Psoas muscle (tissue), 8 donors: Measurements from ENCODE around the gene SLC3A2. TPM values are rescaled to one million over a fixed set of nuclear protein-coding genes. Genes with fewer than 3 reads are reported as not detected.

Experiments
- ATAC-seq, 4 donors: fragments of 200-7000 bp; cut with Tn5 transposase; one replicate each; pipeline ENCODE4 v1.9.1; 2020; ENCODE audit warnings: moderate library complexity in 3 of 4, mild to moderate bottlenecking in 2 of 4
- DNase-seq, 2 donors: peaks; one replicate each; pipeline ENCODE4 v3.0.0-alpha.2; 2020
- H3K27ac ChIP-seq: fragments of 200-600 bp; one replicate; pipeline ENCODE4 v1.8.0; 2022
- H3K27me3 ChIP-seq, 3 donors: fragments of 200-600 bp in 1 of 3; one replicate each; pipeline versions ENCODE4 v1.6.1 to v1.8.0; 2013 to 2022; ENCODE audit warnings: low read length in 2 of 3, mild to moderate bottlenecking in 2 of 3, moderate library complexity in 1 of 3; ENCODE audit not compliant: insufficient read depth in 3 of 3
- H3K36me3 ChIP-seq, 2 donors: fragments of 200-600 bp in 1 of 2; one replicate each; pipeline versions ENCODE4 v1.6.1 to v1.8.0; 2013 to 2022; ENCODE audit warnings: low read depth in 1 of 2, mild to moderate bottlenecking in 1 of 2, moderate library complexity in 1 of 2; ENCODE audit not compliant: insufficient read depth in 1 of 2
- H3K4me1 ChIP-seq: fragments of 200-600 bp; one replicate; pipeline ENCODE4 v1.8.0; 2022
- H3K4me3 ChIP-seq: fragments of 200-600 bp; one replicate; pipeline ENCODE4 v1.8.0; 2022; ENCODE audit warnings: mild to moderate bottlenecking
- H3K9me3 ChIP-seq: fragments of 200-600 bp; one replicate; pipeline ENCODE4 v1.8.0; 2022
- CTCF ChIP-seq: fragments of 200-600 bp; IDR thresholded peaks from one replicate; pipeline ENCODE4 v1.8.0; 2022; ENCODE audit warnings: antibody characterized with exemption
- WGBS, 3 donors: extraction: QIAGEN DNeasy Blood & Tissue Kit; methylation state at CpG; one replicate each; pipeline versions ENCODE4 v1.1.6 to v1.1.7; 2013; 5-methylcytosine and 5-hydroxymethylcytosine counted together
- intact Hi-C, 2 donors: fragments of 100-400 bp; cut with DNase I; formaldehyde crosslinking; loops; one replicate each; pipeline versions ENCODE4 v1.11.0 to v1.14.2; 2022
- polyA plus RNA-seq, 3 donors: library from polyadenylated mRNA; stranded (reverse); fragments of 200-250 nt; gene quantifications; one replicate each; pipeline ENCODE4 v1.2.3, GENCODE V29; 2013
- total RNA-seq, 4 donors: library from RNA; stranded (reverse); fragmentation: NEBNext Ultra II Directional in 2 of 4; extraction: Animal tissue kit (Norgen Biotek cat#: 25700) in 2 of 4; gene quantifications; one replicate each; pipeline versions ENCODE4 v1.2.1 to v1.2.4, GENCODE V29; 2021 to 2023
- donor health status: healthy with polysubstance abuse.
- donor health status: DM: no; HTN: no; CAD: no; lungs with moderate emphysema.
- donor health status: Bipolar disorder and iron deficiency.
- donor health status: healthy.
- donor health status: DM: yes; HTN: yes; CAD: no.
- donor health status: DM: no; HTN: no; CAD: no.
- donor health status: DM: no; HTN: no; CAD: no.
- donor health status: DM: yes; HTN: yes; CAD: no.

SLC3A2 gene
- total and polyA plus RNA-seq, 7 donors, result 62.6 to 374 (median 163) TPM

- peak in 1 of 2 donors; percentile 44 for DNase-seq
- ATAC-seq, result peak in 2 of 4 donors; percentile 32 to 34
- Histone ChIP-seq H3K4me1 (peaks cover 7% of the 10 kb centered on the region), H3K27ac (no peak overlapping the region), H3K9me3 (no peaks in the 10 kb centered on the region), H3K36me3 (no peaks in the 10 kb centered on the region), H3K4me3 (no peak overlapping the region), H3K27me3 (peaks cover 0 to 64% (median 34%) of the 10 kb centered on the region in 3 donors)
- intact Hi-C loops, result no loop called here
- no peak for TF ChIP-seq CTCF
- 34 to 38% (median 35%) methylated on average over 24 of the region's 24 CpGs for WGBS, 3 donors
Measured at GRCh38 chr11:62922653-62923431, 42.1 kb downstream of the SLC3A2 start.

- Histone ChIP-seq H3K4me3 (peak overlapping the region; percentile 49), H3K4me1 (peaks cover 7% of the 10 kb centered on the region), H3K36me3 (no peaks in the 10 kb centered on the region), H3K9me3 (no peaks in the 10 kb centered on the region), H3K27me3 (peaks cover 0 to 74% (median 34%) of the 10 kb centered on the region in 3 donors), H3K27ac (no peak overlapping the region)
- no peak for TF ChIP-seq CTCF
- ATAC-seq (no peak), DNase-seq (no peak)
- 6 to 7% (median 7%) methylated on average over 51 to 52 of the region's 52 CpGs for WGBS, 3 donors
- intact Hi-C loops, result no loop called here
Measured at GRCh38 chr11:62923601-62924411, 43.1 kb downstream of the SLC3A2 start.

- no peak overlapping the region for H3K27ac ChIP-seq
- H3K4me1 ChIP-seq, result peaks cover 7% of the 10 kb centered on the region
- ATAC-seq, result no peak
- H3K27me3 ChIP-seq, result peaks cover 0 to 78% (median 34%) of the 10 kb centered on the region in 3 donors
- intact Hi-C loops, result no loop called here
- H3K4me3 ChIP-seq, result peak overlapping the region; percentile 58
- no peaks in the 10 kb centered on the region for H3K9me3 ChIP-seq
- no peaks in the 10 kb centered on the region for H3K36me3 ChIP-seq
- 48 to 57% (median 50%) methylated on average over 14 of the region's 14 CpGs for WGBS, 3 donors
- TF ChIP-seq CTCF, result no peak
- DNase-seq, result no peak
Measured at GRCh38 chr11:62925308-62925707, 44.6 kb downstream of the SLC3A2 start.

GRCh38 chr11:62925745-62926679, 45.3 kb downstream of the SLC3A2 start:
- intact Hi-C loops, result no loop called here
- H3K4me3 ChIP-seq, result peak overlapping the region; percentile 58
- 10 to 18% (median 13%) methylated on average over 70 to 71 of the region's 71 CpGs for WGBS, 3 donors
- no peak overlapping the region for H3K27ac ChIP-seq
- peaks cover 0 to 78% (median 34%) of the 10 kb centered on the region in 3 donors for H3K27me3 ChIP-seq
- no peak for TF ChIP-seq CTCF
- H3K9me3 ChIP-seq, result no peaks in the 10 kb centered on the region
- DNase-seq (no peak), ATAC-seq (peak in 1 of 4 donors; percentile 42)
- H3K36me3 ChIP-seq, result no peaks in the 10 kb centered on the region
- H3K4me1 ChIP-seq, result peaks cover 7% of the 10 kb centered on the region
